GM18951 (cell line): ENCODE results near the gene DHX9.

Experiments
- POLR2A ChIP-seq: IDR thresholded peaks from 4 replicates; pipeline ENCODE4 v1.6.1; 2011; ENCODE audit warnings: mild to moderate bottlenecking; ENCODE audit not compliant: insufficient read length, insufficient read depth; ENCODE audit errors: extremely low read depth
- in situ Hi-C: fragments of 300-500 bp; cut with MboI; formaldehyde crosslinking; loops from one replicate; pipeline ENCODE4 v1.12.0; 2022; ENCODE audit warnings: low sequenced_read_pairs, mixed read lengths, inconsistent platforms; ENCODE audit not compliant: unreplicated experiment

Gene DHX9

DNA sequence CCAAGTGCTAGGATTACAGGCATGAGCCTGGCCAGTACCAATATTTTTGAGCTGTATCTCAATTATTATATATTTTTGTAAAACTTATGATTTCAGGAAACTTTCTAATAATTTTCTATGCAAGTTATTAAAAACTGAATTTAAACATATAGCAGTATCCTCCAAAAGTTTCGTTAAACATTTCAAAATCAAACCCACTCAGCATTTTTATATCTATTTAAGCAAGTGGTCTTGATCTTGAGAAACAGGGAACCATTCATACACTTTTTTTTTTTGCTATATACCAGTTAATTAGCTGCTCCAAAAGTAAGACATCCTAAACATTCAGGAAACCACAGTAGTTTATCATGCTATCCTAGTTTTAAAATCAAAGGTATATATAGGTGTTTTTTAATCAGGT lies 91.8 kb downstream of the DHX9 start:
- in situ Hi-C loops: no loop called here
- TF ChIP-seq POLR2A: no peak

DNA sequence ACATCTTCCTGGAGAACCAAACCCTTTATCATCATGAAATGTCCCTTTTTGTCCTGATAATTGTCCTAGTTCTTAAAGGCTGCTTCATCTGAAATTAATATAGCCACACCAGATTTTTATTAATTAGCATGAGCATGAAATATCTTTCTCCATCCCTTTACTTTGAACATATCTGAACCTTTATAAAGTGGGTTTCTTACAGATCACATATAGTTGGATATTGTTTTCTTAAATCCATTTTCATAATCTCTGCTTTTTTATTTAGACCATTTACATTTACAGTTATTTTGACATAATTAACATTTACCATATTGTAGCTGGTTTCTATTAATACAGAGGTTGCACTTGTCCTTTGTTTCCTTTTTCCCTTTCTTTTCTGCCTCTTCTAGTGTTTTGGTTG lies 96.6 kb downstream of the DHX9 start:
- in situ Hi-C loops: no loop called here
- no peak for TF ChIP-seq POLR2A
